K562 (cell line): ENCODE results near the gene PPM1F. TPM values are rescaled to one million over a fixed set of nuclear protein-coding genes. Genes with fewer than 3 reads are reported as not detected.
A peak's percentile ranks its signal among the peaks of the same experiment; 100 is the strongest.

Experiments
- BDP1 ChIP-seq: IDR thresholded peaks from 3 replicates; pipeline ENCODE4 v1.6.1; 2011; ENCODE audit not compliant: insufficient read length, insufficient read depth
- DMBX1 ChIP-seq: fragments of 250-450 bp; sonication (Bioruptor Pico); IDR thresholded peaks from 2 replicates; pipeline ENCODE4 v1.8.0; 2022; ENCODE audit warnings: inconsistent platforms, mild to moderate bottlenecking, moderate library complexity, borderline replicate concordance
- KAT7 ChIP-seq: sonication (generic); formaldehyde crosslinking; IDR thresholded peaks from 2 replicates; pipeline ENCODE4 v1.8.0; 2022; ENCODE audit warnings: missing genetic modification reagents, mild to moderate bottlenecking, borderline replicate concordance
- NR4A1 ChIP-seq, 2 experiments: fragments of 250-450 bp in 1 of 2; fragments of 450-650 bp in 1 of 2; sonication (Bioruptor Pico) in 1 of 2; IDR thresholded peaks; 2 replicates each; pipeline versions ENCODE4 v1.4.0 to v1.6.1; 2016 to 2020; ENCODE audit warnings: mild to moderate bottlenecking in 2 of 2, missing compliant biosample characterization in 1 of 2, missing genetic modification characterization in 1 of 2, moderate library complexity in 1 of 2
- RREB1 ChIP-seq: fragments of 250-450 bp; sonication (Bioruptor Pico); IDR thresholded peaks from 2 replicates; pipeline ENCODE4 v1.4.0; 2020
- SIRT6 ChIP-seq: IDR thresholded peaks from one replicate; pipeline ENCODE4 v1.6.1; 2012; ENCODE audit warnings: low read depth, mild to moderate bottlenecking, control low read depth, inconsistent platforms, low read length, moderate library complexity
- SMAD4 ChIP-seq: fragments of 250-450 bp; sonication (Bioruptor Pico); conservative IDR thresholded peaks from 2 replicates; pipeline ENCODE4 v1.8.0; 2021; ENCODE audit warnings: inconsistent platforms, mild to moderate bottlenecking, moderate library complexity
- USF1 ChIP-seq: sonication (generic); formaldehyde crosslinking; IDR thresholded peaks from 2 replicates; pipeline ENCODE4 v1.9.0; 2022; ENCODE audit warnings: mild to moderate bottlenecking, missing genetic modification reagents
- ZBTB43 ChIP-seq: sonication (generic); formaldehyde crosslinking; IDR thresholded peaks from 2 replicates; pipeline ENCODE4 v1.8.0; 2023; ENCODE audit warnings: mild to moderate bottlenecking, missing genetic modification reagents
- ZNF143 ChIP-seq: sonication (generic); formaldehyde crosslinking; IDR thresholded peaks from 2 replicates; pipeline ENCODE4 v1.9.0; 2022; ENCODE audit warnings: mild to moderate bottlenecking, missing genetic modification reagents
- ZNF583 ChIP-seq: fragments of 250-450 bp; sonication (Bioruptor Pico); IDR thresholded peaks from 2 replicates; pipeline ENCODE4 v1.4.0; 2020
- ZNF778 ChIP-seq: fragments of 450-650 bp; formaldehyde crosslinking; IDR thresholded peaks from 2 replicates; pipeline ENCODE4 v1.4.0; 2020; ENCODE audit warnings: mild to moderate bottlenecking, moderate library complexity
- ZNF785 ChIP-seq: fragments of 250-450 bp; sonication (Bioruptor Pico); IDR thresholded peaks from 2 replicates; pipeline ENCODE4 v1.4.0; 2020; ENCODE audit warnings: mild to moderate bottlenecking
- polyA plus RNA-seq, 8 experiments: library from polyadenylated mRNA; depleted of rRNA in 4 of 8; stranded (reverse) in 5 of 8; unstranded in 3 of 8; fragments of >200 nt; fragmentation: Nextera tagmentation in 2 of 8; fragmentation: Illumina TruSeq in 1 of 8; extraction: Ambion mirVana in 2 of 8; extraction: Trizol in 1 of 8; gene quantifications; 2 replicates each; pipeline versions ENCODE4 v1.2.1 to v1.2.3, GENCODE V29; 2011 to 2014; ENCODE audit warnings: inconsistent platforms in 1 of 8, missing spikeins in 1 of 8
- total RNA-seq, 7 experiments: library from RNA; depleted of rRNA in 6 of 7; stranded (reverse); fragments of >200 nt in 6 of 7; fragmentation: Illumina TruSeq in 2 of 7; extraction: Trizol in 2 of 7; gene quantifications; 2 replicates each; pipeline versions ENCODE4 v1.2.1 to v1.2.3, GENCODE V29; 2011 to 2021; ENCODE audit warnings: low replicate concordance in 1 of 7

The PPM1F gene
- total and polyA plus RNA-seq, 9 of the 15 experiments (the other 6 are each of a cell fraction or from before 2014, with no cell fraction given): 2.1 to 159 (median 64.0) TPM

GRCh38 chr22:21896951-21897513 is 55.6 kb downstream of the PPM1F start (continued):
- TF ChIP-seq USF1 (CRISPR knock-in tag): peak; percentile 24; the same call in 1 of the 2 replicates
- no peak for TF ChIP-seq ZNF143 (CRISPR knock-in tag)
- no peak for TF ChIP-seq SIRT6
- TF ChIP-seq DMBX1 (CRISPR knock-in tag): peak; percentile 55; the same call in 1 of the 2 replicates
- 0 out of 2 replicates have a peak, but pooled peaks have one; percentile 59 for TF ChIP-seq RREB1 (CRISPR knock-in tag)
- no peak for TF ChIP-seq BDP1
- 0 out of 2 replicates have a peak, but pooled peaks have one; percentile 7 for TF ChIP-seq SMAD4
- no peak for TF ChIP-seq KAT7 (CRISPR knock-in tag)
- TF ChIP-seq ZNF583 (CRISPR knock-in tag): 0 out of 2 replicates have a peak, but pooled peaks have one; percentile 77
- TF ChIP-seq ZNF785 (CRISPR knock-in tag): 0 out of 2 replicates have a peak, but pooled peaks have one; percentile 41
- 0 out of 2 replicates have a peak, but pooled peaks have one; percentile 69 for TF ChIP-seq ZNF778 (CRISPR knock-in tag)
- 0 out of 2 replicates have a peak, but pooled peaks have one; percentile 27 for TF ChIP-seq ZBTB43 (CRISPR knock-in tag)
- TF ChIP-seq NR4A1 (CRISPR knock-in tag; IDR thresholded peaks at IDR 0.05): peak; percentile 11; the same call in 1 of the 2 replicates
- no peak for TF ChIP-seq NR4A1 (tag; IDR thresholded peaks at IDR 0.05)
